Erythroblast (primary cell): ENCODE results near the gene MYL12A.

Experiments
- GATA1 ChIP-seq: IDR thresholded peaks from 2 replicates; pipeline ENCODE4 v1.6.1; 2011; ENCODE audit warnings: low read depth, mild to moderate bottlenecking, control low read depth, low read length, moderate library complexity
- POLR2A ChIP-seq: IDR thresholded peaks from 2 replicates; pipeline ENCODE4 v1.6.1; 2011; ENCODE audit warnings: mild to moderate bottlenecking, low read length

- TF ChIP-seq POLR2A (no peak), GATA1 (no peak)
Observed at GRCh38 chr18:3205239-3205638, 42.4 kb upstream of the MYL12A start.
